GM04503 (cell line): ENCODE results near the gene PLIN5.

Experiments
- DNase-seq: peaks from one replicate; pipeline ENCODE4 v3.0.0-alpha.2; 2012; ENCODE audit warnings: low read depth

Gene PLIN5

DNA sequence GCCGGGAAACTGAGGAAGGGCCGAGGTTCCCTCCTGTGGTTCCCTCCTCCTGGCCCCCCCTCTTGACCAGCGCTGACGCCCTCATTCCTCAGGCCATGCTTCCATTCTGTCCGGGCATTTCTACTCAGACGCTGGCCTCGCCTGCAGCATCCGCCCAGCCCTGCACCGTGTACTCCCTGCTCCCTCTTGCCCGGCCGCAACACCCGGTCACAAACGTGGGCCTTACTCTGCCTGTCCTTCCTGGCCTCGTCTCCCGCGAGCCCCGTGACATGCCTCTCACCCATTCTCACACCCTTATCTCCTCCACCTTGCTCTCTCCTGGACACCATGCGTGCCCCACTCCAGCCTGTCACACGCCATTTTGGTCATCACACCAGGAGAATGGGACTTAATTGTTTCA is 51.6 kb downstream of the PLIN5 start:
- no peak for DNase-seq

DNA sequence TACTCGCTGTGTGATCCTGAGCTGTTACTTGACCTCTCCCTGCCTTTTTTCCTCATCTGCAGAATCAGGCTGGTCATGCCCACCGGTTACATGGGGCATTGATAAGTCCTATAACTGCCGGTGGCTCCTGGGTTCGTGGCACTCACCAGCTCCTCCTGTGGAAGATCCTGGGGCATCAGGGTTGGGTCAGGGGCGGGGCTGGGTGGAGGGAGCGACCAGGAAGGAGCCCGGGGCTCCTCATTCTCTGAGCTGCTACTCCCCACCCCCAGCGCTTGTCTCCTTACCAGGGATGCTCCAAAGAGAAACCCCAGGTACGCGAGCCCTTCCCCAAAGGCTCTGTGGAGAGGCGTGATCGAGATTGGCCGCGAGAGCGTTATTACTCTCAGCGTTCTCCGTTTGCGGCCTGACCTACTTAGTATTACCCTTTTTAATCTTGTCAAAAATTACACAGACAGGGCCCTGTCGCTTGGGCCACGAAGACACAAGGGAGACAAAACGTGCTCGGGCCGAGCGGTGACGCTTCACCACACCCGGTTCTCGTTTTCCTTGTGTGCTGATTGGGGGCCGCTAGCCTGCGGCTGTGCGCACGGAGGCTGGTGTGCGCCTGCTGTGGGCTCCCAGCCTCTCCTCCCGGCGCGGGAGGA is 52.2 kb downstream of the PLIN5 start:
- no peak for DNase-seq

DNA sequence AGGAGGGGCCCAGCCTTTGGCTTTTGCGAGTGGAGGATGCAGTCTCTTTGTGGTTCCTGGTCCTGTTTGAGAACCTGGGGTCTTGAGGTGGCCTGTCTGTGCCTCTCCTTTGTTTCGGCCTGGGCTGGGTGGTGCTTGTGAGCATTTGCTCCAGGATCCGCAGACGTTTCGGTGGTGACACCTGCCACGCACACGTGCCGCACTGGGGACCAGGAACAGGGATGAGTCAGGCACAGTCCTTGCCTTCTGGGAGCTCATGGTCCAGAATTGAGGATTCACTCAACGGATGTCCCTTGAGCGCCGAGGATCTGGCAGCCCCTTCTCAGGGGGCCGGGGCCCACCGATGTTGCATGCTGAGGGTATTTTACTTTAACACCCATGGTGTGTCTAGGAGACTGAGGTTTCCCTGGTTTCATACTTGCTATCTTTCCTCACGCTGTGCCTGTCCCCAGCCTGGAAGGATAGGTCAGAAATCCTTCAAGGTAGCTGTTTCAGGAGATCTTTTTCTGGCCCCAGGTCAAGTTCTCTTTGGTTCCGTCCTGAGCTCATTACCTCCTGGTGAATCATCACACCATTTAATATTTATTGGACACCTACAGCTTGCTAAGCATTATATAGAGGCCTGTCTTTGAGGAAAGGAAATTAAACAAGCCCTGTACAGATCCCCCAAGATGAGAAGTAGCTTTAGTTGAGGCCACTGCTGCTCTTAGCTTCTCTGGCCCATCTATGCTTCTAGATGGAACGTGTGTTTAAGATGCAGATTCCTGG is 57.8 kb downstream of the PLIN5 start:
- DNase-seq = no peak

DNA sequence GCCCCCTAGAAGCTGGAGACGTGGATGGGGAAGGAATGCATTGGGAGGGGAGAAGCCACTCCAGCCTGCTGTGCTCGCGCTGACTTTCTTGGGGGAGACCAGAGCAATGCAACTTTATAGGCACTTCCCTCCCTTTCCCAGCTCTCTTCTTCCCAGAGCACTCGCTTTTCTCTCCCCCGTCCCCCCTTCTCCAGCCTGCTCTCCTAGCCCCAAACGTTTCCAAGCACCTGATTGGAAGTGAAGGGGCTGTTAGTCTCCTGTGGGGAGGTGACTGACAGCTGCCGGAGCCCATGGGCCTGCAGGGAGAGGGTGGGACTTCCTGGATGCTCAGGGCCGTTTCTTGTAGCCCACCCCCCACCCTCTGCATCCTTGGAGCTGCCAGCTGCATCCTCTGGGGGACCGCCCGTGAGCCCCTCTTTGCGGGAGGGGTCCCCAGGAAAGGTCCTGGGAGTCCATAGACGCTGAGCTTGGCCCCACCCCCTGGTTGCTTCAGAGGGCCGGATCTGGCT is 60.5 kb downstream of the PLIN5 start:
- DNase-seq = peak; percentile 7

DNA sequence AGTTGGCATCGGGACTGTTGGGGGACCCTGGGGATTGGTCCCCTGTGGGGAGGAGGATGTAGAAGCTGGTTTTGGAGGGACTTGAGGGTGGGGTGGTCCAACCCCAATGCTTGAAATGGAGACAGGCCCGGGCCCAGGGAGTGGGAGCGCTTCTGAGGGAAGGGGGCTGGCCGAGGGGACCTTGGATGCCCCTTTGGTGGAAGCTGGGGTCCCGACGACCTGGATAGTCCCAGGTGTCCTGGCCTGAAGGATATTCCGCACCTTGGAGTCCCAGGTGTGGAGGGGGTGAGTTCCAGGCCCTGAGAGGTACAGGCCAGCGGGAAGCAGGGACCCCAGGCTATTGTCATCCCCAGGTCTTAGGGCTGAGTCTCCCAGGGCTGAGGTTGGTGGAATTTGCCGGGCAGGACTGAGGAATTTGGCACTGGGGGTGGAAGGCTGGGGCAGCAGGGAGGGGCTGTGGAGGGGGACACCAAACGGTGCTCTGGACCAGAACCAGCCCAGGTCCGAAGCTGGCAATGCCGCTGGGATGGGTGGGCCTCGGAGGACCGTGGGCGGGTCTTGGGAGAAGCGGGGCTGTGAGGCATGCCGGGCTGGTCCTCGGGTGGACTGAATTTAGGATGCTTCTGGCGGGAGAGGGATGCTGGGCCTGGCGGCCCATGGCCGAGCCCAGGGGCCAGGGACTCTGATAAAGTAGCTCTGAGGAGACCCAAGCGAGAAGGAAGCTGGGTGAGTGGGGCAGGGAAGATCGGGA is 61.1 kb downstream of the PLIN5 start:
- no peak for DNase-seq

DNA sequence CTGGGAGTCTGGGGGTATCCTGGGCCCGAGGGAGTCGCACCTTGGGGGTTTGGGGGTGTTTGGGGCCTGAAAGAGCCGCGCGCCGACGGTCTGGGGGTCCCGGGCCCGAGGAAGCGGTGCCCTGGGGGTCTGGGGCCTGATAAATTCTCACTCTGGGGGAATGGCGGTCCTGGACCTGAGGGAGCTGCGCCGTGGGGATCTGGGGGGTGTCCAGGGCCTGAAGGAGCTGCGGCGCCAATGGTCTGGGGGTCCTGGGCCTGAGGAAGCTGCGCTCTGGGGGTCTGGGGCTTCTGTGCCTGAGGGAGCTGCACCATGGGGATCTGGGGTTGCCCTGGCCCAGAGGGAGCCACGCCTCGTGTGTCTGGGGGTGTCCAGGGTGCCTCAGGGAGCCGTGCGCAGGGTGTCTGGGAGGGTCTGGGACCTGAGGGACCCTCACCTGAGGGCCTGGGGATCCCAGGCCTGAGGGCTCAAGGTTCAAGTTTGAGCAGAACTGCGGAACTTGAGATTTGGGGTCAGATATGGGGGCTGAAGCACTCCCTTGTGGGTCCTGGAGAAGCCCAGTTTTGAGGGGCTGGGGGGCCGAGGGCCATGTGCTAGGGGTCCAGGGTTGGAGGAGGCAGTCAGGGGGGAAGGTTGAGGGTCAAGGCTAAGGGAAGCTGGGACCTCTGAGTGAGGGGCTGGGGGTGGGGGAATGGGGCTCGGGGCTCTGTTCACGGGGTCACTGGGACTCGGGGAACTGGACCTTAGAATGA is 61.8 kb downstream of the PLIN5 start:
- DNase-seq = no peak
